ACHN (cell line): Measurements from ENCODE around the gene MLEC.

Experiments used
- DNase-seq: peaks from one replicate; pipeline ENCODE4 v3.0.0-alpha.2; 2015
- in situ Hi-C: cut with HindIII; loops from 2 replicates; pipeline ENCODE4 v1.10.0; 2017; ENCODE audit warnings: low sequenced_read_pairs, low pct_ligation_motif_present, low pct_unique_long_range_greater_than_20kb

Gene MLEC

GRCh38 chr12:120736404-120737331 lies 49.7 kb downstream of the MLEC start:
- no peak for DNase-seq
- in situ Hi-C loops, result no loop called here

DNA sequence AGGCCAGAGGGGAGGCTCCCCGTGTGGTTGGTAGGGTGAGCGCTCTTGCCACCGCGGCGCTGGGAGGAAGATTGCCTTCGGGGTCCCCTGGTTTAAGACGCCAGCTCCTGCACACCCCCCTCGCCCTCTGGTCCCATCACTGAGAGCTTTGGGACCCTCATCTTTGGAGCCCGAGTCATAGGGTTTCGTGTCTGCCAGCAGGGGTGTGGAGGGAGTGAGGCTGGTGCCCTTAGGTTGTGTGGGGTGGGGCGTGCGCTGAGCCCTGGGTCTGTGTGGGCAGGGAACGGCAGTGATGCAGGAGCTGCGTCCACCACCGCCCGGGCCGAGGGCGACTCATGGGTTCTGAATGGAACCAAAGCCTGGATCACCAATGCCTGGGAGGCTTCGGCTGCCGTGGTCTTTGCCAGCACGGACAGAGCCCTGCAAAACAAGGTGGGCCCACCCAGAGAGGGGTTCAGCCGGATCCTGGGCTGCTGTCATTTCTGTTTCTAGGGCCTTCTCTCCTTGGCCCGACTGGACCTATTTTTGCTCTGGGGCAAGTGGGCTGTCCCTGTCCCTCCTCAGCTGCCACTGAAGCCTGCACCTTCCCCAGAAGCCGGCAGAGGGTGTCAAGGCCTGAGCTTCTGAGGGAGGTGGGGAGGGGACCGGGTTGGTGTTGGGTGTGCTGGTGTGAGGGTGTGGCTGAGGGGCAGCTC lies 50.8 kb downstream of the MLEC start:
- no peak for DNase-seq
- in situ Hi-C loops, result no loop called here

DNA sequence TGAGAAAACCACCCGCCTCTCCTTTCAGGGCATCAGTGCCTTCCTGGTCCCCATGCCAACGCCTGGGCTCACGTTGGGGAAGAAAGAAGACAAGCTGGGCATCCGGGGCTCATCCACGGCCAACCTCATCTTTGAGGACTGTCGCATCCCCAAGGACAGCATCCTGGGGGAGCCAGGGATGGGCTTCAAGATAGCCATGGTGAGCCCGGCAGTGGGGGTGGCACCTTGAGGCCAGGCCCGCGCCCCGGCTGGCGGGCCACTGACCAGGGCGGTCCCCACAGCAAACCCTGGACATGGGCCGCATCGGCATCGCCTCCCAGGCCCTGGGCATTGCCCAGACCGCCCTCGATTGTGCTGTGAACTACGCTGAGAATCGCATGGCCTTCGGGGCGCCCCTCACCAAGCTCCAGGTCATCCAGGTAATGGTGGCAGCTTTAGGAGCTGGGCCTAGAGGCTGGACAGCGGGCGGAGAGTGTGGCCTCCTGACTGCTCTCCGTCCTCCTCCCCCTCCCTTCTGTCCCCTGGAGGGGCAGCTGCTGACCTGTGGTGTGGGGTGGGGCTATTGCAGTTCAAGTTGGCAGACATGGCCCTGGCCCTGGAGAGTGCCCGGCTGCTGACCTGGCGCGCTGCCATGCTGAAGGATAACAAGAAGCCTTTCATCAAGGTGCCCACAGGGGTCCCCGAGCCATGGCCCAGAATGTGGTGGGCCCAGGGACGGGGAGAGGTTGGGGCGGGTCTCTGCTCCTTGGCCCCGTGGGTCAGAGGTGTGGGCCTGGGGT lies 51.5 kb downstream of the MLEC start:
- in situ Hi-C loops, result no loop called here

DNA sequence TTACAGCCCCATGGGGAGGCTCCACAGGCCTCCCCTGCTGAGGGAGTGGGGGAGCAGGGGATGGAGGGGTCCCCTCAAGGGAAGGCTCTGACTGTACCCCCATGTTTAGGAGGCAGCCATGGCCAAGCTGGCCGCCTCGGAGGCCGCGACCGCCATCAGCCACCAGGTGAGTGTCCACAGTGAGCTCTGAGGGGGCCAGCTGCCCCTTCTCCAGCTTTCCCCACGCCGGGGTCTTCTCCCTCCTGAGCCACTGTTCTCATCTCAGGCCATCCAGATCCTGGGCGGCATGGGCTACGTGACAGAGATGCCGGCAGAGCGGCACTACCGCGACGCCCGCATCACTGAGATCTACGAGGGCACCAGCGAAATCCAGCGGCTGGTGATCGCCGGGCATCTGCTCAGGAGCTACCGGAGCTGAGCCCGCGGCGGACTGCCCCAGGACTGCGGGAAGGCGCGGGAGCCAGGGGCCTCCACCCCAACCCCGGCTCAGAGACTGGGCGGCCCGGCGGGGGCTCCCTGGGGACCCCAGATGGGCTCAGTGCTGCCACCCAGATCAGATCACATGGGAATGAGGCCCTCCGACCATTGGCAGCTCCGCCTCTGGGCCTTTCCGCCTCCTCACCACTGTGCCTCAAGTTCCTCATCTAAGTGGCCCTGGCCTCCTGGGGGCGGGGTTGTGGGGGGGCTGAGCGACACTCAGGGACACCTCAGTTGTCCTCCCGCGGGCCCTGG lies 52.2 kb downstream of the MLEC start:
- in situ Hi-C loops, result no loop called here
- no peak for DNase-seq

More for the DNA sequence above, 51.5 kb downstream of the MLEC start:
- DNase-seq, result no peak

DNA sequence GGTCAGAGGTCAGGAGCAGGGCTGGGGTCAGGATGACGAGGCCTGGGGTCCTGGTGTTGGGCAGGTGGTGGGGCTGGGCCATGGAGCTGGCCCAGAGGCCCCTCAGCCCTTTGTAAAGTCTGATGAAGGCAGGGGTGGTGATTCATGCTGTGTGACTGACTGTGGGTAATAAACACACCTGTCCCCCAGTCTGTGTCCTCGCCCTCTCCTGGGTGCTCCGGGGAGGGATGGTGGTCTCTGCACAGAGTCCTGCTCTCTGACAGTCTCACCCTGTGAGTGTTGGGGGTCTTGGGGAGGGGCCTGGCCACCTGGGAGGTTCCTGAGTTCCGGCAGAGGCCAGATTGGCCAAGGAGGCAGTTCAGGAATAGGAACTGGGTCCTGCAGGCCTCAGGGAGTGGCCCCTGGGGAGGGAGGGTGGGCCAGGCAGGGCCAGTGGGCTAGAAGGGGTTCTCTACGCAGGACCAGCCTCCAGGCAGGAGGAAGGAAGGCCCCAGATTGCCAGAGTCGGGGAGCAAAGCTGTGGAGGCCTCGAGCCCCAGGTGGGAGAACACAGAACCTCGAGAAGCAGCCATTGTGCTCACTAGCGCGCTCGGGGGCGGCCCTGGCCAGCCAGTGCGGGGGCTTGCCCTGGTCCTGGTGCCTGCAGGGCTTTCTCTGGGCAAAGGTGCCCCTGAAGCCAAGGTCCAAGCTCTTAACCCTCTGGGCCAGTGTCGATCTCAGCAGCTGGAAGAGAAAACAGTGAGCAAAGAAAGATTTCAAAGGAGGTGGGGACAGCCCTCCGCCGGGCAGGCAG lies 53.1 kb downstream of the MLEC start:
- in situ Hi-C loops, result no loop called here
- DNase-seq, result no peak

DNA sequence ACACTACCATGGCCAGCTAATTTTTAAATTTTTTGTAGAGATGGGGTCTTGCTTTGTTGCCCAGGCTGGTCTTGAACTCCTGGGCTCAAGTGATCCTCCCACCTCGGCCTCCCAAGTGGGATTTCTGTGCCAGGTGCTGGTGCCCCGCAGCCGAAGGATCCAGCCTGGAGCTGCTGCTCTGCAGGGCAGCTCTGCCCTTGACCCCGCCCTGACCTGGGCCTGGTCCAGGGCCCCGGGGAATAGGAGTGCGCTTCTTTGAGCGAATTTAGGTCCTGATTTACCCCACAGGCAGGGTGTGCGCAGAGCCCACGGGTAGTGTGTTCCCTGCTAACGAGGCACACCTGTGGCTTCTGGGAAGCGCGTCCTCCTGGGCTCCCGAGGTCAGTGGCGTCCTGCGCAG lies 53.9 kb downstream of the MLEC start:
- in situ Hi-C loops, result no loop called here
- DNase-seq, result no peak

DNA sequence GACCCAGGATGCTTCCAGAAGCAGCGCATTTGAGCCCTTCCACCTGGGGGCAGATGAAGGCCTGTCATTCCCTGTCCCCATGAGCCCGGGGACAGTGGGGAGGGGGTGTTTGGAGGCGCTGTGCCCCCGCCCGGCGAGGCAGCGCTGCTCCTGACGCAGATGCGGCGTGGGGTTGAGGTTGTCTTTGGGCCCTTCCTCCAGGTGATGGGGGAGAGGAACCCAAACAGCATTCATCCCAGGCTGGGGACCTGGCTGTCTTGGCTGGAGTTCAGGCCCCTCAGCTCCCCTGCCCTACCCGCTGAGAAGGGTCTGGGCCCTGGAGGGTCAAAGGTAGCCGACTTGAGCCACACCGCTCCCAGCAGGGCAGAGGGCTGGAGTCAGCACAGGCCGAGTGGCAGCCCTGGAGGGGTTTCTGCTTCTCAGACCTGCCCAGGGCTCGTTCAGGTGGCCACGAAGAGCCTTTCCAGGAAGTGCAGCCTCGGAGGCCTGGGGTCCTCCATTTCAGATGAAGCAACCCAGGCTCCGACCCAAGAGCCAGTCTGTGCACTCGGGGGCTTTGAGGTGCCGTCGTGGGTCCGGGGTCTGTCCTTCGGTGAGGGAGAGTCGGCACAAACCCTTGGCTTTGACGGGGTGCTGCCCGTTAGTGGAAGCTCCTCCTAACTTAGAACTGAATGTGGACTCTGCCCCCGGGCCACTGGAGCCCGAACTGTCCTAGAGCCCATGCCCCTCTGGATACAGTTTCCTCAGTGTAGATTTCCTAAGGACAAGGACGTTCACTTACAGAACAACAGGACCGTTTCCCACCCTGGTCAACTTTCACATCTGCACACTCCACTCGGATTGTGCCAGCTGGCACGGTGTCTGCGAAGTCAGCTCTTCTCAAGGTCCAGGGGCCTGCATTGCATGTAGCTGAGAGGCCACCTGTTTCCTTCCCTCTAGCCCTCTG lies 54.8 kb downstream of the MLEC start:
- in situ Hi-C loops, result no loop called here
- DNase-seq, result no peak

DNA sequence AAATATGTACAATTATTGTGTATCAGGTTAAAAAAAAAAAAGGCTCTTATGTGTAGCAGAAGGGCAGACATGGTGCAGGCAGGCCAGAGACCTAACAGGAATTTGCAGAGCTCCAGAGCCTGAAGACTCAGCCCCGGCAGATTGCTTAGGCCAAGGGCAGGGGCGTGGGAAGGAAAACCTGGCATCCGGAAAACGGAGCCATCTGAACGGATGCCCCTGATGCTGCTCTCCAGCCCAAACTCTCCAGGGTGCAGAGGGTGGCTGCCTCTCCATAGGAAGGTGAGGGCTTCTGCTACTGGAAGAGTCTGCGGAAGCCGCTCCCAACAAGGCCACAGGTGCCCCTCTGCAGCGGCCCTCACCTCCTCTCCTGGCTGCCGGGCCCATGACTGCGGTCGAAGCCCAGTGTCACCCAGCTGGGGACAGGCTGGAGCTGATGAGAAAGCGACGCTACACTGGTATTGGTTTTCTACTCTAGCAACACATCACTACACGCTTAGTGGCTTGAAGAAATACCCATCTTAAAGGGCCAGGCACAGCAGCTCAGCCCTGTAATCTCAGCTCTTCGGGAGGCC lies 58.1 kb downstream of the MLEC start:
- no peak for DNase-seq
- in situ Hi-C loops, result no loop called here

DNA sequence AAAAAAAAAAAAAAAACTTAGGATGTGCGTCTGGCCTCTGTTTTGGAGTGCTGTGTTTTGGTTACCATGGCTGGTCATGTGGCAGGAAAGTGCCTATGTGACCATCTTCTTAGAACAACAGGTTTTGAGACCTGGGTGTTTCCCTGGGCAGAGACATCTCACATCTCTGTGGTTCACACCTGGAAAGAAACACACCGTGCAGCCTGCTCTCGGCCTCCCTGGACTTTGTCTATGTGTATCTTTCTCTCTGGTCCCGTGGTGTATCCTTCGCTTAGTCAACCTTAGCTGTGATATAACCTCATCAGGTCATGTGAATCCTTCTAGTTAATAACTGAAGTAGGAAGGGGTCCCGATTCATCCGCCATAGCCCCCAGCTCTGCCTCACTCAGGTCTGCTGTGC lies 61.3 kb downstream of the MLEC start:
- no peak for DNase-seq
- in situ Hi-C loops, result no loop called here

- no peak for DNase-seq
- in situ Hi-C loops, result no loop called here
Measured at GRCh38 chr12:120749256-120749655, 62.3 kb downstream of the MLEC start.

DNA sequence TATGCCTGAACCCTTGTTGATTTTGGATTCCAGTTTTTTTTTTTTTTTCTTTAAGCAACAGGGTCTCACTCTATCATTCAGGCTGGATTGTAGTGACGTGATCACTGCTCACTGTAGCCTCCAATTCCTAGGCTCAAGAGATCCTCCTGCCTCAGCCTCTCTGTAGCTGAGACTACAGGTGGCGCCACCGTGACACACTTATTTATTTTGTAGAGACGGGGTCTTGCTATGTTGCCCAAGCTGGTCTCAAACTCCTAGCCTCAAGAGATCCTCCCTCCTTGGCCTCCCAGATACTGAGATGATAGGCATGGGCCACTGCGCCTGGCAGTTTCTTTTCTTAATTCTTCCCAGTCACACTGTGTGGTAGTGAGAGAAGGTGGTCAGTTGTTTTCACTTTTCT lies 63.9 kb downstream of the MLEC start:
- in situ Hi-C loops, result no loop called here
- DNase-seq, result no peak

- DNase-seq, result no peak
- in situ Hi-C loops, result no loop called here
Measured at GRCh38 chr12:120751389-120751788, 64.4 kb downstream of the MLEC start.
